Subcutaneous adipose tissue (tissue), 4 donors: ENCODE measurements around the gene ZFP1. TPM values are rescaled to one million over a fixed set of nuclear protein-coding genes. Genes with fewer than 3 reads are reported as not detected.

ENCODE experiments used
- total RNA-seq, 4 donors: library from RNA; depleted of rRNA; stranded (reverse); fragments of >200 nt; gene quantifications; one replicate each; pipeline ENCODE4 v1.1.0, GENCODE V29; 2016
- TF ChIP-seq, protein P1 (sequence below): fragments of 450-650 bp; IDR thresholded peaks from one replicate; pipeline ENCODE4 v1.5.1; 2016; ENCODE audit warnings: low read depth, mild to moderate bottlenecking, control low read depth, antibody characterized with exemption, moderate library complexity

Gene ZFP1
- total RNA-seq, 4 donors from 2014 or later, result 7.7 to 12.2 (median 8.3) TPM

- TF ChIP-seq, protein P1, sequence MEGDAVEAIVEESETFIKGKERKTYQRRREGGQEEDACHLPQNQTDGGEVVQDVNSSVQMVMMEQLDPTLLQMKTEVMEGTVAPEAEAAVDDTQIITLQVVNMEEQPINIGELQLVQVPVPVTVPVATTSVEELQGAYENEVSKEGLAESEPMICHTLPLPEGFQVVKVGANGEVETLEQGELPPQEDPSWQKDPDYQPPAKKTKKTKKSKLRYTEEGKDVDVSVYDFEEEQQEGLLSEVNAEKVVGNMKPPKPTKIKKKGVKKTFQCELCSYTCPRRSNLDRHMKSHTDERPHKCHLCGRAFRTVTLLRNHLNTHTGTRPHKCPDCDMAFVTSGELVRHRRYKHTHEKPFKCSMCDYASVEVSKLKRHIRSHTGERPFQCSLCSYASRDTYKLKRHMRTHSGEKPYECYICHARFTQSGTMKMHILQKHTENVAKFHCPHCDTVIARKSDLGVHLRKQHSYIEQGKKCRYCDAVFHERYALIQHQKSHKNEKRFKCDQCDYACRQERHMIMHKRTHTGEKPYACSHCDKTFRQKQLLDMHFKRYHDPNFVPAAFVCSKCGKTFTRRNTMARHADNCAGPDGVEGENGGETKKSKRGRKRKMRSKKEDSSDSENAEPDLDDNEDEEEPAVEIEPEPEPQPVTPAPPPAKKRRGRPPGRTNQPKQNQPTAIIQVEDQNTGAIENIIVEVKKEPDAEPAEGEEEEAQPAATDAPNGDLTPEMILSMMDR, result no peak
These were observed 44.3 kb upstream of the ZFP1 start for GRCh38 chr16:75103994-75104393.

DNA sequence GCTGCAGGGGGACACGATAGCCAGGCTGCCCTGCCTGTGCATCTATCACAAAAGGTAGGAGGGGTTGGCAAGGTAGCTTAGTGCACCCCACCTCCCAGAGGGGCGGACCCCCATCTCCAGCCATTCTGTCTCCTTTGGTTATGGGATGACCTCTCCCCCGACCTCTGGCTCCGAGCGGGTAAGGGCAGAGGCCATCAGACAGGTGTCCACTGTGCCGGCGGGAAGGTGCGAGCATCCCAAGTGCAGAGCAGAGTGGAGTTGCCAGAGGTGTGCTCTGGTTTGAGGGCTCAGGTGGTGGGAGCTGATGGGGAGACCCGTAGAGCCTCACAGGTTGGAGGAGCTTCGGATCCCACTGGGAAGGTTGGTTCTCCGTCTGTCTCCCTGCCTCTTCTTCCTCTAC lies 43.5 kb upstream of the ZFP1 start:
- TF ChIP-seq, protein P1, result no peak

DNA sequence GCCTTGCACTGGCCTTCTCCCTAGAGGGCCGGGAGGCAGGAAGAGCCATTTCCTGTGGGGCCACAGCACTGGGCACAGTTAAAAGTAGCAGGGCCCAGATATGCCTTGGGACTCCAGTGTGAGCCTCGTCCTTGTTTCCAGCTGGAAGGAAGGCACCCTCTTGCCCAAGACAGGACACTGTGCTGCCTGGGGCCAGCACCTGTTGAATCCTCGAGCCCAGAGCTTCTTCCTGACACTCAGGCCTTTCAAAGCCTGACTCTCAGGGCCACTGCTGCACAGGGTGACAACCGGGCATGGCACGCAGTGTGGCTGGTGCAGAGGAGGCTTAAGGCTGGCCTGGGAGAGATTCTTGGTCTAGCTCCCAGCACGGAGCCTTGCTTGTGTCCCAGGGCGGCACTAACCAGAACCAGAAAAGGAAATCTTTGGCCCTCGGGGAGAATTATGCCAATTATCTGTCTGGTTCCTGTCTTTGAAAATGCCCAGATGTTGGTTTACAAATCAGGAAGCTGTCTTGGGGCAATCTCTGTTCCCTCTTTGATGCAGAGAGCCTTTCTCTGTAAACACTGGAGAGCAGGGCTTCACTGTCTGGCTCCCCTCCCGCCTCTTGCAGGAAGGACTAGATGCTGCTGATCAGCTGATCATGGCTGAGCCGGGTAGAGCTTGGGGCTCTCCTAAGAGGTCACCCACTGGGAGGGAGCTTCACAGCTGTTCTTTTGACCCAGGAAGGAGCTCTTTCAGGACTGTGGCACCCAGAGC lies 42.8 kb upstream of the ZFP1 start:
- TF ChIP-seq, protein P1, result no peak

- TF ChIP-seq, protein P1, result no peak
These were observed 41.7 kb upstream of the ZFP1 start for GRCh38 chr16:75106351-75107274.

- TF ChIP-seq, protein P1, result no peak
These were observed 40.8 kb upstream of the ZFP1 start for GRCh38 chr16:75107505-75107904.

DNA sequence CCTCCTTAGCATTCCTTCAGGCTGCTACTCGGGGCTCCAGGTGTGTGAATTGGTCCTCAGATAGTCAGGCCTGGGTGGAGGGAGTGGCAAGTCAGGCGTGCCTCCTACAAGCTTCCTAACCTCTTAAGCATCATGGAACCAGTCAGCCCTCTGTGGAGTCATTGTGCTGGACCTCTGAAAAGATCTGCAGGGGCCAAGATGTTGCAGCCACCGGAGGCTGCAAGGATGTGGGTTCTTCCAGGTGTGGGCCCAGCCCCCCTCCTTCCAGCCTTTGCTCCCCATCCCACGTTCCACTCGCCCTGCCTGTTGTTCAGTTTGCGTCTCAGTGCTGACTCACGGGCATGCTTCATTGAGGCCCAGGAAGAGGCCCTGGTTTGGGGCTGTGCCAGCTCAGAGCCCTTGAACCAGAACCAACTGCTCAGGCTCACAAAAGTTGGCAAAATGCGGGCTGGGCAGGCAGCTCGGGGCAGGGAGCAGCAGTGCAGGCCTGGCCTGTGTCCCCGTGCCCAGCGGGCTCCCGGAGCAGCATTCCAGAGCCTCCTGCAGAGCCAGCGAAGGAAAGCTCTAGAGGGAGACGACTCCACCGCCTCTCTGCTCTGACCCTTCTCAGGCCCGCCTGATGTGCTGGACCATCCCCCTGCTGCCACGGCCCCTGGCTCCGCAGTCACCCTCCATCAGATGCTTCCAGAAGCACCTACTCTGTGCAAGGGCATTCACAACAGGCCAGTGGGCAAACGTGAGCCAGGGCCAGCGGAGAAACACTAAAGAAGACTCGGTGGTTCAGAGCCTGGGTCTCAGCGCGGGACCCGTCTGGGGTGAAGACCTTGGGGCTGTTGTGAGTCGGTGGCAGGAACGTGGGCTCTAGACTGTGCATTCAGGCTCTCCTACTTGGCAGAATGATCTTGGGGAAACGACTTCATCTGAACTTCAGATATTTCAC lies 39.3 kb upstream of the ZFP1 start:
- TF ChIP-seq, protein P1, result no peak
